Memory B cell (primary cell): ENCODE measurements around the gene NUFIP2.
"Not testable (repeated sequence)": the region's sequence is repeated elsewhere in the genome, so short reads cannot be mapped to it uniquely, and the experiment has no call there.

ENCODE experiments used
- ATAC-seq: fragments of 150-1000 bp; cut with Tn5 transposase; 2 replicates; pipeline ENCODE4 v1.10.0; 2021; ENCODE audit warnings: low read depth, mild to moderate bottlenecking, moderate library complexity
- DNase-seq, 2 donors: peaks; one replicate each; pipeline ENCODE4 v3.0.0; 2022; ENCODE audit warnings: low spot score in 2 of 2
- H3K27ac Mint-ChIP-seq: one replicate; pipeline ENCODE4 v1.8.0; 2022; ENCODE audit warnings: mild to moderate bottlenecking, moderate library complexity, mixed read lengths
- H3K27me3 Mint-ChIP-seq: one replicate; pipeline ENCODE4 v1.8.0; 2022; ENCODE audit warnings: mixed read lengths
- H3K36me3 Mint-ChIP-seq: one replicate; pipeline ENCODE4 v1.8.0; 2022; ENCODE audit warnings: mild to moderate bottlenecking, mixed read lengths
- H3K4me1 Mint-ChIP-seq: one replicate; pipeline ENCODE4 v1.8.0; 2022; ENCODE audit warnings: mixed read lengths
- H3K4me3 Mint-ChIP-seq: one replicate; pipeline ENCODE4 v1.8.0; 2022; ENCODE audit warnings: mild to moderate bottlenecking, moderate library complexity, mixed read lengths
- H3K9me3 Mint-ChIP-seq: one replicate; pipeline ENCODE4 v1.8.0; 2022; ENCODE audit warnings: mixed read lengths

Gene NUFIP2, protein sequence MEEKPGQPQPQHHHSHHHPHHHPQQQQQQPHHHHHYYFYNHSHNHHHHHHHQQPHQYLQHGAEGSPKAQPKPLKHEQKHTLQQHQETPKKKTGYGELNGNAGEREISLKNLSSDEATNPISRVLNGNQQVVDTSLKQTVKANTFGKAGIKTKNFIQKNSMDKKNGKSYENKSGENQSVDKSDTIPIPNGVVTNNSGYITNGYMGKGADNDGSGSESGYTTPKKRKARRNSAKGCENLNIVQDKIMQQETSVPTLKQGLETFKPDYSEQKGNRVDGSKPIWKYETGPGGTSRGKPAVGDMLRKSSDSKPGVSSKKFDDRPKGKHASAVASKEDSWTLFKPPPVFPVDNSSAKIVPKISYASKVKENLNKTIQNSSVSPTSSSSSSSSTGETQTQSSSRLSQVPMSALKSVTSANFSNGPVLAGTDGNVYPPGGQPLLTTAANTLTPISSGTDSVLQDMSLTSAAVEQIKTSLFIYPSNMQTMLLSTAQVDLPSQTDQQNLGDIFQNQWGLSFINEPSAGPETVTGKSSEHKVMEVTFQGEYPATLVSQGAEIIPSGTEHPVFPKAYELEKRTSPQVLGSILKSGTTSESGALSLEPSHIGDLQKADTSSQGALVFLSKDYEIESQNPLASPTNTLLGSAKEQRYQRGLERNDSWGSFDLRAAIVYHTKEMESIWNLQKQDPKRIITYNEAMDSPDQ

DNA sequence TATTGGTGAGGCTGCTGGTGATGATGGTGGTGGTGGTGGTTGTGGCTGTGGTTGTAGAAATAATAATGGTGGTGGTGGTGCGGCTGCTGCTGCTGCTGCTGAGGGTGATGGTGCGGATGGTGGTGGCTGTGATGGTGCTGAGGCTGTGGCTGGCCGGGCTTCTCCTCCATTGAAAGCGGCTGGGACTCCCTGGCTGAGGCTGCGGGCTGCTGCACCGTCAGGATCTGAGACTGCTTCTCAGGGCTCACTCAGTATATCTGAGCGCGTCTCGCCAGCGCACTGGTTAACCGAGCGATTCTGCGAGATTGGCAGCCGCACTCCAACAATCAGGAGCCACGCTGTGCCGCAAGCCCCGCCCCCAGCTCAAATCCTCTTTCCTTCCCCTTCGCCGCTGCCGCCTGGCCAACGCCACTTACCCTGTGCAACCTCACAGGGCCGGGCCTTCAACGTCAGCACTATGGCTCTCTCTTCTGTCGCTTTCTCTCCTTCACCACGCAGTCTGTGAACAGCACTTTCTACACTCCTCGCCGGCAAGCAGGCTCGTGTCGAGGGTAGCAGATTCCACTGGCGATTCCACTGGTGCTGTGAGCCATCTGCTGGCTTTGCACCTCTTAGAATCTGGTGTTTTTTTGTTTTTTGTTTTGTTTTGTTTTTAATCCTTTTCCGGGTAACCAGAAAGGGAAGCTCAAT, at the start of gene NUFIP2:
Gene NUFIP2, minus strand, starts transcription at position 259 of the 690 bp plus-strand sequence. Its CDS starts 89 bp downstream, at position 170.
- Mint-ChIP-seq H3K27ac (peak within 1 kb of the TSS; percentile 97), H3K27me3 (no peaks in the 10 kb centered on the region), H3K36me3 (no peaks in the 10 kb centered on the region), H3K4me1 (peaks cover 17% of the 10 kb centered on the region), H3K4me3 (peak within 1 kb of the TSS; percentile 98), H3K9me3 (no peaks in the 10 kb centered on the region)
- peak; percentile 94 to 98 for DNase-seq
- ATAC-seq = peak; percentile 81

- Mint-ChIP-seq H3K36me3 (no peaks in the 10 kb centered on the region), H3K27ac (no peak overlapping the region), H3K27me3 (peaks cover 8% of the 10 kb centered on the region), H3K4me1 (peaks cover 9% of the 10 kb centered on the region), H3K4me3 (no peak overlapping the region), H3K9me3 (no peaks in the 10 kb centered on the region)
- no peak for DNase-seq
- peak; percentile 79 for ATAC-seq
These were observed 48.3 kb upstream of the NUFIP2 start for GRCh38 chr17:29342158-29342765.

DNA sequence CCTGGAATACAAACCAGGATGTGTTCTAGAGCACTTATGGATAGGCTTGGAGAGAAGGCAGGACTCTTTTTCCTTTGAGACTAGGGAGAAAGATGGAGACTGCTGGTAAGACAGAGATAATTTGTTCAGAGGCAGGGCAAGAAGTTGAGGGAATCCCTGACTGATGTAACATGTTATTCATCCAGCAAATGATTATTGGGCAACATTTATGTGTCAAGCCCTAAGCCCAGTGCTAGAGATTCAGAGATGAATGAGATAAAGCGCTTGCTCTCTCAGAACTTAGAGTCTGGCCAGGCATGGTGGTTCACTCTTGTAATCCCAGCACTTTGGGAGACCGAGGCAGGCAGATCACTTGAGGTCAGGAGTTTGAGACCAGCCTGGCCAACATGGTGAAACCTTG, 47.8 kb upstream of the NUFIP2 start:
- no peaks in the 10 kb centered on the region for H3K36me3 Mint-ChIP-seq
- no peak overlapping the region for H3K27ac Mint-ChIP-seq
- DNase-seq = no peak
- no peak overlapping the region for H3K4me3 Mint-ChIP-seq
- H3K4me1 Mint-ChIP-seq = peaks cover 9% of the 10 kb centered on the region
- peaks cover 8% of the 10 kb centered on the region for H3K27me3 Mint-ChIP-seq
- no peaks in the 10 kb centered on the region for H3K9me3 Mint-ChIP-seq
- ATAC-seq = no peak

- not testable (repeated sequence) for H3K27me3 Mint-ChIP-seq, H3K4me3 Mint-ChIP-seq, H3K9me3 Mint-ChIP-seq, H3K4me1 Mint-ChIP-seq, H3K36me3 Mint-ChIP-seq, H3K27ac Mint-ChIP-seq, ATAC-seq, DNase-seq
These were observed 45.1 kb upstream of the NUFIP2 start for GRCh38 chr17:29339016-29339415.

DNA sequence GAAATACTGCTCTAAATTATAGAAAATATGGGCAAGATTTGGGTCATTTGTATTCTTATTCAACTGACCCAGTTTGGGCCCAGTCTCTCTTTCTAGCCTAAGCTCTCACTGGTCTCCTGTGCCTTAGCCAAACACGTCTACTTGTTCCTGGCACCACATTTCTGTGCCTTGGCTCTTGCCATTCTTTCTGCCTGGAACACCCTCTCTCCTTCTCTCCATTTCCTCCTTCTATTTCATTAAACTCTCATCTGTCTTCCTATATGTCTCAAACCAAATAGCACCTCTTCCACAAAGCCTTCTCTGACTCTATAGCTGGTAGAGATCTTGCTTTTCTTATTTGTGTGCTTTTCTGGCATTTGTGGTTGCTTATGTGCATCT, 37.7 kb upstream of the NUFIP2 start:
- H3K9me3 Mint-ChIP-seq = no peaks in the 10 kb centered on the region
- DNase-seq (no peak), ATAC-seq (no peak)
- no peaks in the 10 kb centered on the region for H3K27me3 Mint-ChIP-seq
- no peak overlapping the region for H3K27ac Mint-ChIP-seq
- H3K4me1 Mint-ChIP-seq = no peaks in the 10 kb centered on the region
- H3K36me3 Mint-ChIP-seq = no peaks in the 10 kb centered on the region
- no peak overlapping the region for H3K4me3 Mint-ChIP-seq

GRCh38 chr17:29331075-29331707, 37.2 kb upstream of the NUFIP2 start:
- H3K27me3 Mint-ChIP-seq = no peaks in the 10 kb centered on the region
- no peaks in the 10 kb centered on the region for H3K4me1 Mint-ChIP-seq
- H3K9me3 Mint-ChIP-seq = no peaks in the 10 kb centered on the region
- H3K36me3 Mint-ChIP-seq = no peaks in the 10 kb centered on the region
- DNase-seq (no peak), ATAC-seq (no peak)
- H3K27ac Mint-ChIP-seq = no peak overlapping the region
- H3K4me3 Mint-ChIP-seq = no peak overlapping the region

DNA sequence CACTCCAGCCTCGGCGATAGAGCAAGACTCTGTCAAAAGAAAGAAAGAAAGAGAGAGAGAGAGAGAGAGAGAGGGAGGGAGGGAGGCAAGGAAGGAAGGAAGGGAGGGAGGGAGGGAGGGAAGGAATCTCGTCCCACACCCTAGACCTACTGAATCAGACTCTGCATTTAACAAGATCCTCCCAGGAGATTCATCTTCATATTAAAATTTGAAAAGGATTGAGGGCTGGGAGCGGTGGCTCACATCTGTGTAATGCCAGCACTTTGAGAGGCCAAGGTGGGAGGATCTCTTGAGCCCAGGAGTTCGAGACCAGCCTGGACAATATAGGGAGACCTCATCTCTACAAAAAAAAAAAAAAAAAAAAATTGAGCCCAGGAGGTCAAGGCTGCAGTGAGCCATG, 33.5 kb upstream of the NUFIP2 start:
- no peak for DNase-seq
- no peaks in the 10 kb centered on the region for H3K36me3 Mint-ChIP-seq
- H3K4me3 Mint-ChIP-seq = no peak overlapping the region
- H3K27ac Mint-ChIP-seq = no peak overlapping the region
- H3K9me3 Mint-ChIP-seq = no peaks in the 10 kb centered on the region
- no peaks in the 10 kb centered on the region for H3K27me3 Mint-ChIP-seq
- H3K4me1 Mint-ChIP-seq = no peaks in the 10 kb centered on the region
- ATAC-seq = no peak

GRCh38 chr17:29326023-29326813, 32.3 kb upstream of the NUFIP2 start:
- Mint-ChIP-seq H3K36me3 (no peaks in the 10 kb centered on the region), H3K4me1 (no peaks in the 10 kb centered on the region), H3K27me3 (no peaks in the 10 kb centered on the region), H3K9me3 (no peaks in the 10 kb centered on the region), H3K4me3 (no peak overlapping the region), H3K27ac (no peak overlapping the region)
- ATAC-seq (no peak), DNase-seq (no peak)

- H3K9me3 Mint-ChIP-seq = no peaks in the 10 kb centered on the region
- no peaks in the 10 kb centered on the region for H3K27me3 Mint-ChIP-seq
- H3K4me3 Mint-ChIP-seq = no peak overlapping the region
- H3K4me1 Mint-ChIP-seq = no peaks in the 10 kb centered on the region
- ATAC-seq = no peak
- no peak overlapping the region for H3K27ac Mint-ChIP-seq
- no peaks in the 10 kb centered on the region for H3K36me3 Mint-ChIP-seq
- DNase-seq = no peak
These were observed 28.4 kb upstream of the NUFIP2 start for GRCh38 chr17:29322363-29322762.

DNA sequence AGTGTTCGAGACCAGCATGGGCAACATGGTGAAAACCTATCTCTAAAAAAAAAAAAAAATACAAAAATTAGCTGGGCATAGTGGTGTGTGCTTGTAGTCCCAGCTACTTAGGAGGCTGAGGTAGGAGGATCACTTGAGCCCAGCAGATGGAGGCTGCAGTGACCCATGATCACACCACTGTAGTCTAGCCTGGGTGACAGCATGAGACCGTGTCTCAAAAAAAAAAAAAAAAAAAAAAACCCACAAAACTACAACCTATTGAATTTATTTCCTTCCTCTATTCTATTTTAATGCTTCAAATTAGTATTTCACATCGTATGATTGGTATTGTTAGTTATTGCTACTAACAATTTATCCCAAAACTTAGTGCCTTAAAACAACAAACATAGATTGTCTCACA, 9.4 kb upstream of the NUFIP2 start:
- H3K4me3 Mint-ChIP-seq = peak overlapping the region; percentile 47
- ATAC-seq = no peak
- no peak for DNase-seq
- H3K9me3 Mint-ChIP-seq = no peaks in the 10 kb centered on the region
- peaks cover 5% of the 10 kb centered on the region for H3K4me1 Mint-ChIP-seq
- no peaks in the 10 kb centered on the region for H3K27me3 Mint-ChIP-seq
- H3K36me3 Mint-ChIP-seq = no peaks in the 10 kb centered on the region
- H3K27ac Mint-ChIP-seq = no peak overlapping the region

- H3K36me3 Mint-ChIP-seq = no peaks in the 10 kb centered on the region
- H3K9me3 Mint-ChIP-seq = no peaks in the 10 kb centered on the region
These were observed 5.1 kb upstream of the NUFIP2 start for GRCh38 chr17:29299031-29299430.

GRCh38 chr17:29295420-29295819, 1.5 kb upstream of the NUFIP2 start:
- DNase-seq = no peak
- Mint-ChIP-seq H3K4me1 (peaks cover 11% of the 10 kb centered on the region), H3K4me3 (peak overlapping the region; percentile 27)

More at GRCh38 chr17:29299031-29299430, 5.1 kb upstream of the NUFIP2 start:
- H3K27me3 Mint-ChIP-seq = no peaks in the 10 kb centered on the region
- DNase-seq (no peak), ATAC-seq (no peak)
- no peak overlapping the region for H3K4me3 Mint-ChIP-seq
- peaks cover 11% of the 10 kb centered on the region for H3K4me1 Mint-ChIP-seq
- no peak overlapping the region for H3K27ac Mint-ChIP-seq

GRCh38 chr17:29294580-29294900, 592 bp upstream of the NUFIP2 start:
- DNase-seq (no peak), ATAC-seq (no peak)
- no peaks in the 10 kb centered on the region for H3K9me3 Mint-ChIP-seq

More at GRCh38 chr17:29295420-29295819, 1.5 kb upstream of the NUFIP2 start:
- ATAC-seq = no peak
- no peaks in the 10 kb centered on the region for H3K36me3 Mint-ChIP-seq
- no peaks in the 10 kb centered on the region for H3K27me3 Mint-ChIP-seq
- H3K27ac Mint-ChIP-seq = peak overlapping the region; percentile 97
- H3K9me3 Mint-ChIP-seq = no peaks in the 10 kb centered on the region

More at GRCh38 chr17:29294580-29294900, 592 bp upstream of the NUFIP2 start:
- peaks cover 13% of the 10 kb centered on the region for H3K4me1 Mint-ChIP-seq
- no peaks in the 10 kb centered on the region for H3K36me3 Mint-ChIP-seq
- peak overlapping the region; percentile 97 for H3K27ac Mint-ChIP-seq
- H3K4me3 Mint-ChIP-seq = peak overlapping the region; percentile 98
- H3K27me3 Mint-ChIP-seq = no peaks in the 10 kb centered on the region
